HepG2 (cell line): Measurements from ENCODE around the gene DND1. TPM values are rescaled to one million over a fixed set of nuclear protein-coding genes. Genes with fewer than 3 reads are reported as not detected.
A peak's percentile ranks its signal among the peaks of the same experiment; 100 is the strongest.

Experiments used
- AHR ChIP-seq: IDR thresholded peaks from 2 replicates; pipeline ENCODE4 v1.6.1; 2018; ENCODE audit warnings: missing genetic modification reagents, missing compliant biosample characterization
- ARHGAP35 ChIP-seq: sonication (generic); formaldehyde crosslinking; IDR thresholded peaks from 2 replicates; pipeline ENCODE4 v1.9.0; 2022; ENCODE audit warnings: mild to moderate bottlenecking, inconsistent platforms, moderate library complexity, missing genetic modification reagents, borderline replicate concordance
- ATF7-NPFF ChIP-seq: sonication (generic); formaldehyde crosslinking; IDR thresholded peaks from 2 replicates; pipeline ENCODE4 v1.8.1; 2023; ENCODE audit warnings: mild to moderate bottlenecking, low read depth, missing genetic modification reagents, moderate library complexity
- CBFB ChIP-seq: sonication (generic); formaldehyde crosslinking; IDR thresholded peaks from 2 replicates; pipeline ENCODE4 v1.4.0; 2020; ENCODE audit warnings: missing genetic modification reagents
- ETS1 ChIP-seq: sonication (generic); formaldehyde crosslinking; IDR thresholded peaks from 2 replicates; pipeline ENCODE4 v1.4.0; 2020; ENCODE audit warnings: missing genetic modification reagents
- ETV5 ChIP-seq: IDR thresholded peaks from 2 replicates; pipeline ENCODE4 v1.6.1; 2018; ENCODE audit warnings: missing biosample characterization, missing genetic modification reagents, inconsistent platforms, borderline replicate concordance
- FOXA1 ChIP-seq, 2 experiments: fragments of 450-650 bp in 1 of 2; sonication (generic) in 1 of 2; formaldehyde crosslinking in 1 of 2; IDR thresholded peaks; 2 replicates each; pipeline versions ENCODE4 v1.4.0 to v1.6.1; 2016 to 2020; ENCODE audit warnings: missing genetic modification reagents in 1 of 2
- GATAD1 ChIP-seq: IDR thresholded peaks from 2 replicates; pipeline ENCODE4 v1.6.1; 2016; ENCODE audit warnings: missing genetic modification reagents, missing compliant biosample characterization
- RARA ChIP-seq: IDR thresholded peaks from 2 replicates; pipeline ENCODE4 v1.6.1; 2016; ENCODE audit warnings: missing genetic modification reagents, missing compliant biosample characterization
- SETDB1 ChIP-seq: sonication (generic); formaldehyde crosslinking; IDR thresholded peaks from 2 replicates; pipeline ENCODE4 v1.5.1; 2020; ENCODE audit warnings: missing genetic modification reagents, mild to moderate bottlenecking, borderline replicate concordance
- SKIL ChIP-seq: sonication (generic); formaldehyde crosslinking; IDR thresholded peaks from 2 replicates; pipeline ENCODE4 v1.8.0; 2022; ENCODE audit warnings: missing genetic modification reagents, mild to moderate bottlenecking, moderate library complexity, borderline replicate concordance
- SRY ChIP-seq: sonication (generic); formaldehyde crosslinking; IDR thresholded peaks from 2 replicates; pipeline ENCODE4 v1.8.0; 2022; ENCODE audit warnings: mild to moderate bottlenecking, missing genetic modification reagents
- ZBTB49 ChIP-seq: sonication (generic); formaldehyde crosslinking; IDR thresholded peaks from 2 replicates; pipeline ENCODE4 v1.4.0; 2020; ENCODE audit warnings: missing genetic modification reagents, borderline replicate concordance
- ZNF205 ChIP-seq: IDR thresholded peaks from 2 replicates; pipeline ENCODE4 v1.6.1; 2018; ENCODE audit warnings: missing biosample characterization, missing genetic modification reagents
- ZNF335 ChIP-seq: sonication (generic); formaldehyde crosslinking; IDR thresholded peaks from 2 replicates; pipeline ENCODE4 v1.4.0; 2020; ENCODE audit warnings: missing genetic modification reagents
- ZNF556 ChIP-seq: sonication (generic); formaldehyde crosslinking; IDR thresholded peaks from 2 replicates; pipeline ENCODE4 v1.4.0; 2020; ENCODE audit warnings: mild to moderate bottlenecking, missing genetic modification reagents, borderline replicate concordance
- ZNF687 ChIP-seq: sonication (generic); formaldehyde crosslinking; IDR thresholded peaks from 2 replicates; pipeline ENCODE4 v1.5.1; 2020; ENCODE audit warnings: mild to moderate bottlenecking, missing genetic modification reagents, moderate library complexity
- ZNF703 ChIP-seq: sonication (generic); formaldehyde crosslinking; IDR thresholded peaks from 2 replicates; pipeline ENCODE4 v1.5.1; 2020; ENCODE audit warnings: missing genetic modification reagents, mild to moderate bottlenecking, moderate library complexity, borderline replicate concordance
- ZNF850 ChIP-seq: sonication (generic); formaldehyde crosslinking; conservative IDR thresholded peaks from 2 replicates; pipeline ENCODE4 v1.9.0; 2021; ENCODE audit warnings: mild to moderate bottlenecking, missing genetic modification reagents
- ZNF891 ChIP-seq: sonication (generic); formaldehyde crosslinking; IDR thresholded peaks from 2 replicates; pipeline ENCODE4 v1.5.0; 2020; ENCODE audit warnings: mild to moderate bottlenecking, missing genetic modification reagents
- ZZZ3 ChIP-seq: sonication (generic); formaldehyde crosslinking; IDR thresholded peaks from 2 replicates; pipeline ENCODE4 v1.4.0; 2020; ENCODE audit warnings: missing genetic modification reagents, mild to moderate bottlenecking, borderline replicate concordance
- polyA plus RNA-seq, 8 experiments: library from polyadenylated mRNA; depleted of rRNA in 3 of 8; stranded (reverse) in 7 of 8; unstranded in 1 of 8; fragments of >200 nt; fragmentation: Illumina TruSeq in 4 of 8; extraction: Trizol in 4 of 8; gene quantifications; 2 replicates each; pipeline versions ENCODE4 v1.2.1 to v1.2.3, GENCODE V29; 2011 to 2016; ENCODE audit warnings: low read depth in 4 of 8, missing spikeins in 1 of 8, mixed read lengths in 1 of 8; ENCODE audit not compliant: insufficient read depth in 1 of 8
- total RNA-seq, 5 experiments: library from RNA; depleted of rRNA; stranded (reverse); fragments of >200 nt; fragmentation: Illumina TruSeq; extraction: Trizol; gene quantifications; 2 replicates each; pipeline ENCODE4 v1.2.3, GENCODE V29; 2016; ENCODE audit warnings: low read depth in 1 of 5

The DND1 gene
- total and polyA plus RNA-seq, 2 of the 13 experiments (the other 11 are each of a cell fraction or from before 2014, with no cell fraction given) = 0.48 to 0.55 TPM

- TF ChIP-seq ZNF687 (CRISPR knock-in tag) (no peak; the same call in none of the 2 replicates), SKIL (CRISPR knock-in tag) (peak; percentile 50; the same call in 1 of the 2 replicates), GATAD1 (CRISPR knock-in tag) (no peak), ZNF850 (CRISPR knock-in tag) (no peak), ZNF703 (CRISPR knock-in tag) (no peak), ZNF335 (CRISPR knock-in tag) (peak; percentile 38; the same call in 1 of the 2 replicates), ATF7-NPFF (CRISPR knock-in tag) (no peak), ZZZ3 (no peak), ZNF556 (no peak), AHR (CRISPR knock-in tag) (no peak), CBFB (no peak), FOXA1 (IDR thresholded peaks at IDR 0.05) (no peak), FOXA1 (CRISPR knock-in tag; IDR thresholded peaks at IDR 0.05) (peak; percentile 50; the same call in 1 of the 2 replicates), ZBTB49 (CRISPR knock-in tag) (no peak), SRY (CRISPR knock-in tag) (no peak), ZNF205 (CRISPR knock-in tag) (no peak), RARA (peak; percentile 82), ETS1 (no peak), ZNF891 (CRISPR knock-in tag) (no peak), SETDB1 (CRISPR knock-in tag) (no peak), ARHGAP35 (CRISPR knock-in tag) (no peak), ETV5 (peak; percentile 62; the same call in 1 of the 2 replicates)
Measured at GRCh38 chr5:140633021-140633471, 40.3 kb downstream of the DND1 start, which contains the start of gene CD14 (continued).
